ENCODE measurements around the gene LAMTOR2. TPM values are rescaled to one million over a fixed set of nuclear protein-coding genes. Genes with fewer than 3 reads are reported as not detected.

LAMTOR2 gene
- total RNA-seq, 1 experiment from 2014 or later, result 50.6 TPM

DNA sequence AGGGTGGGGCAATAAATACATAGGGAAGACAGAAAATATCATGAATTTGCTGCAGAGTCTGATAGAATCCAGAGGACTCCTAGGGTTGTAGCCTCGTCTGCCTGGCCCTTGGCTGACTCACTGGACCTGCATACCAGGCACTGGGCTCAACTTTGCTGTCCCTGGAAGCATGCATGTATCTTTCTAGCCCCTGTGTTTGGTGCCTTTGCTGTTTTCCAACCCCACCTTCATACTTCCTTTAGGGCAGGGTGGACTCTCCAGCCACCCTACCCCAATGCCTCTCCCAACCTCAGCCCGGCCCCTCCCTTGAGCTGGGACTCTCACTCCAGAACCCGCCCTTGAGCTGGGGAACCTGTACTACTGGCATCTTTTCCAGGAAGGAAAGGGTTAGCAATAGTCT is 7.6 kb downstream of the LAMTOR2 start:
- Histone ChIP-seq H3K4ac (ENCODE audit: low read depth, low read length) (no peak overlapping the region), H3K4me1 (ENCODE audit: insufficient read depth, low read length) (no peaks in the 10 kb centered on the region), H2AFZ (ENCODE audit: low read length) (no peak overlapping the region), H4K8ac (replicated peaks; ENCODE audit: insufficient read length, low read depth, low read length) (no peak overlapping the region), H3K23ac (ENCODE audit: insufficient read length, low read depth, low read length) (no peak overlapping the region), H4K5ac (ENCODE audit: insufficient read length, low read depth, low read length) (no peak overlapping the region), H3K79me2 (ENCODE audit: insufficient read depth, low read length) (no peaks in the 10 kb centered on the region), H3K18ac (ENCODE audit: insufficient read length, low read depth, low read length) (no peak overlapping the region), H3K27ac (ENCODE audit: insufficient read length, low read depth, low read length) (no peak overlapping the region), H2BK120ac (ENCODE audit: low read depth, low read length, poor library complexity, severe bottlenecking) (no peak overlapping the region), H3K23me2 (ENCODE audit: insufficient read length, low read depth, low read length, poor library complexity, severe bottlenecking) (peaks cover 4% of the 10 kb centered on the region), H3K27me3 (ENCODE audit: insufficient read depth, low read length) (no peaks in the 10 kb centered on the region), H2BK20ac (ENCODE audit: low read depth, low read length, poor library complexity, severe bottlenecking) (no peak overlapping the region), H3K9me3 (ENCODE audit: control insufficient read depth, low read depth, low read length) (no peaks in the 10 kb centered on the region), H3K9ac (ENCODE audit: extremely low read depth, insufficient read length, low read length) (no peak overlapping the region), H3K4me2 (ENCODE audit: insufficient read depth, insufficient read length, low read length) (no peak overlapping the region), H3T11ph (ENCODE audit: low read length) (no peak overlapping the region), H2BK5ac (ENCODE audit: insufficient read length, low read length) (no peak overlapping the region), H3K14ac (ENCODE audit: insufficient read depth, low read length) (no peak overlapping the region), H2AK5ac (ENCODE audit: insufficient read length, low read length) (no peak overlapping the region), H4K20me1 (ENCODE audit: control insufficient read depth, insufficient read depth, insufficient read length) (no peaks in the 10 kb centered on the region), H2BK12ac (ENCODE audit: insufficient read length, low read depth, low read length) (no peak overlapping the region), H2BK15ac (ENCODE audit: low read depth, low read length) (no peak overlapping the region), H3K79me1 (ENCODE audit: insufficient read depth, low read depth, low read length, poor library complexity, severe bottlenecking) (no peaks in the 10 kb centered on the region), H4K91ac (ENCODE audit: insufficient read length, low read depth, low read length) (no peak overlapping the region), H3K56ac (ENCODE audit: insufficient read length, low read depth, low read length) (no peak overlapping the region)
- H3K27me3 Mint-ChIP-seq (ENCODE audit: low read depth), result peaks cover 1% of the 10 kb centered on the region
- peaks cover 38 to 54% of the 10 kb centered on the region in 2 experiments for H3K4me1 Mint-ChIP-seq
- DNase-seq, result no peak
- peak overlapping the region in 1 of 3 experiments; percentile 55; a peak in 2 of 7 replicates for H3K27ac Mint-ChIP-seq
- TF ChIP-seq, protein P1, sequence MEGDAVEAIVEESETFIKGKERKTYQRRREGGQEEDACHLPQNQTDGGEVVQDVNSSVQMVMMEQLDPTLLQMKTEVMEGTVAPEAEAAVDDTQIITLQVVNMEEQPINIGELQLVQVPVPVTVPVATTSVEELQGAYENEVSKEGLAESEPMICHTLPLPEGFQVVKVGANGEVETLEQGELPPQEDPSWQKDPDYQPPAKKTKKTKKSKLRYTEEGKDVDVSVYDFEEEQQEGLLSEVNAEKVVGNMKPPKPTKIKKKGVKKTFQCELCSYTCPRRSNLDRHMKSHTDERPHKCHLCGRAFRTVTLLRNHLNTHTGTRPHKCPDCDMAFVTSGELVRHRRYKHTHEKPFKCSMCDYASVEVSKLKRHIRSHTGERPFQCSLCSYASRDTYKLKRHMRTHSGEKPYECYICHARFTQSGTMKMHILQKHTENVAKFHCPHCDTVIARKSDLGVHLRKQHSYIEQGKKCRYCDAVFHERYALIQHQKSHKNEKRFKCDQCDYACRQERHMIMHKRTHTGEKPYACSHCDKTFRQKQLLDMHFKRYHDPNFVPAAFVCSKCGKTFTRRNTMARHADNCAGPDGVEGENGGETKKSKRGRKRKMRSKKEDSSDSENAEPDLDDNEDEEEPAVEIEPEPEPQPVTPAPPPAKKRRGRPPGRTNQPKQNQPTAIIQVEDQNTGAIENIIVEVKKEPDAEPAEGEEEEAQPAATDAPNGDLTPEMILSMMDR (conservative IDR thresholded peaks at IDR 0.05), result no peak
- H3K36me3 Mint-ChIP-seq (ENCODE audit: insufficient read depth in 1 of 3, low read depth in 3 of 3), result peaks cover 6 to 16% (median 14%) of the 10 kb centered on the region in 3 experiments; a peak in 5 of 7 replicates
- no CpG with 5 or more reads among the region's 3 CpGs for WGBS (ENCODE audit: extremely low coverage, insufficient read length, low lambda C conversion rate)
- H3K9me3 Mint-ChIP-seq, result no peaks in the 10 kb centered on the region; a peak in 1 of 5 replicates
- H3K4me3 Mint-ChIP-seq, result peak overlapping the region; percentile 73 to 91

Data from H9 (cell line).